ENCODE measurements around the gene CTRL. TPM values are rescaled to one million over a fixed set of nuclear protein-coding genes. Genes with fewer than 3 reads are reported as not detected.

The CTRL gene
- total RNA-seq, 1 donor: 1.3 TPM

- TF ChIP-seq, protein P1, sequence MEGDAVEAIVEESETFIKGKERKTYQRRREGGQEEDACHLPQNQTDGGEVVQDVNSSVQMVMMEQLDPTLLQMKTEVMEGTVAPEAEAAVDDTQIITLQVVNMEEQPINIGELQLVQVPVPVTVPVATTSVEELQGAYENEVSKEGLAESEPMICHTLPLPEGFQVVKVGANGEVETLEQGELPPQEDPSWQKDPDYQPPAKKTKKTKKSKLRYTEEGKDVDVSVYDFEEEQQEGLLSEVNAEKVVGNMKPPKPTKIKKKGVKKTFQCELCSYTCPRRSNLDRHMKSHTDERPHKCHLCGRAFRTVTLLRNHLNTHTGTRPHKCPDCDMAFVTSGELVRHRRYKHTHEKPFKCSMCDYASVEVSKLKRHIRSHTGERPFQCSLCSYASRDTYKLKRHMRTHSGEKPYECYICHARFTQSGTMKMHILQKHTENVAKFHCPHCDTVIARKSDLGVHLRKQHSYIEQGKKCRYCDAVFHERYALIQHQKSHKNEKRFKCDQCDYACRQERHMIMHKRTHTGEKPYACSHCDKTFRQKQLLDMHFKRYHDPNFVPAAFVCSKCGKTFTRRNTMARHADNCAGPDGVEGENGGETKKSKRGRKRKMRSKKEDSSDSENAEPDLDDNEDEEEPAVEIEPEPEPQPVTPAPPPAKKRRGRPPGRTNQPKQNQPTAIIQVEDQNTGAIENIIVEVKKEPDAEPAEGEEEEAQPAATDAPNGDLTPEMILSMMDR (IDR thresholded peaks at IDR 0.05; ENCODE audit: insufficient read depth, low read depth, low read length): no peak
- peak overlapping the region; percentile 96 for H3K4me3 ChIP-seq (ENCODE audit: low read depth, low read length)
- no peak for DNase-seq (ENCODE audit: low read depth)
These were observed 34.2 kb upstream of the CTRL start for GRCh38 chr16:67965668-67966548.

GRCh38 chr16:67964477-67965131 lies 32.9 kb upstream of the CTRL start:
- no peak for DNase-seq (ENCODE audit: low read depth)
- TF ChIP-seq, protein P1 (IDR thresholded peaks at IDR 0.05; ENCODE audit: insufficient read depth, low read depth, low read length): no peak
- no peak overlapping the region for H3K4me3 ChIP-seq (ENCODE audit: low read depth, low read length)

GRCh38 chr16:67963662-67964321 lies 32.1 kb upstream of the CTRL start:
- DNase-seq (ENCODE audit: low read depth): no peak
- no peak overlapping the region for H3K4me3 ChIP-seq (ENCODE audit: low read depth, low read length)
- TF ChIP-seq, protein P1 (IDR thresholded peaks at IDR 0.05; ENCODE audit: insufficient read depth, low read depth, low read length): no peak

- no peak for DNase-seq (ENCODE audit: low read depth)
- TF ChIP-seq, protein P1 (IDR thresholded peaks at IDR 0.05; ENCODE audit: insufficient read depth, low read depth, low read length): no peak
- H3K4me3 ChIP-seq (ENCODE audit: low read depth, low read length): no peak overlapping the region
These were observed 31.6 kb upstream of the CTRL start for GRCh38 chr16:67963292-67963661.

- no peak for DNase-seq (ENCODE audit: low read depth)
- TF ChIP-seq, protein P1 (IDR thresholded peaks at IDR 0.05; ENCODE audit: insufficient read depth, low read depth, low read length): no peak
- no peak overlapping the region for H3K4me3 ChIP-seq (ENCODE audit: low read depth, low read length)
These were observed 30.5 kb upstream of the CTRL start for GRCh38 chr16:67962135-67962534.

DNA sequence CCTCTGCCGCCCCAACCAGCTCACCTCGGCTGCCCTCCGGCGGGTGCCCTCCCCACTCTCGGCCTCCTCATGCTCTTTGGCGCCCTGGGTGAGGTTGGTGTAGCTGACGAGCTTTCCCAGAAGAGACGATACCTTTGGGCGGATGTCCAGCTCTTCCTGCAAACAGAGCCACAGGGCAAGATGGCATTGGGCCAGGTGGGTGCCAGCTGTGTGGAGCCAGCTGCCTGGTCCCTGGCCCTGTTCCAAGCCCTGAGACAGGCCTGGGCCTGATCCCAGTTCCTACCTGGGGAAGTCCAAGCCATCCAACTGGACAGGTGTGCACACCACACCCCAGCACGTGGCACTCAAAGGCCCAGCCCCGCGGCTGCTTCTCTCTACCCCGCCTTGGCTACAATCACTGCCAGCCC lies 29.9 kb upstream of the CTRL start:
- DNase-seq (ENCODE audit: low read depth): no peak
- TF ChIP-seq, protein P1 (IDR thresholded peaks at IDR 0.05; ENCODE audit: insufficient read depth, low read depth, low read length): no peak
- H3K4me3 ChIP-seq (ENCODE audit: low read depth, low read length): no peak overlapping the region

All from fibroblast of villous mesenchyme (primary cell).